NCI-H510A treated with DMSO at 0.1 percent for 48 hours (cell line): ENCODE measurements around the gene VEZT.
"Not testable (repeated sequence)": the region's sequence is repeated elsewhere in the genome, so short reads cannot be mapped to it uniquely, and the experiment has no call there.

Source experiments
- DNase-seq: peaks from one replicate; lab custom pipeline; 2025; lab: John Stamatoyannopoulos, UW

VEZT gene, protein sequence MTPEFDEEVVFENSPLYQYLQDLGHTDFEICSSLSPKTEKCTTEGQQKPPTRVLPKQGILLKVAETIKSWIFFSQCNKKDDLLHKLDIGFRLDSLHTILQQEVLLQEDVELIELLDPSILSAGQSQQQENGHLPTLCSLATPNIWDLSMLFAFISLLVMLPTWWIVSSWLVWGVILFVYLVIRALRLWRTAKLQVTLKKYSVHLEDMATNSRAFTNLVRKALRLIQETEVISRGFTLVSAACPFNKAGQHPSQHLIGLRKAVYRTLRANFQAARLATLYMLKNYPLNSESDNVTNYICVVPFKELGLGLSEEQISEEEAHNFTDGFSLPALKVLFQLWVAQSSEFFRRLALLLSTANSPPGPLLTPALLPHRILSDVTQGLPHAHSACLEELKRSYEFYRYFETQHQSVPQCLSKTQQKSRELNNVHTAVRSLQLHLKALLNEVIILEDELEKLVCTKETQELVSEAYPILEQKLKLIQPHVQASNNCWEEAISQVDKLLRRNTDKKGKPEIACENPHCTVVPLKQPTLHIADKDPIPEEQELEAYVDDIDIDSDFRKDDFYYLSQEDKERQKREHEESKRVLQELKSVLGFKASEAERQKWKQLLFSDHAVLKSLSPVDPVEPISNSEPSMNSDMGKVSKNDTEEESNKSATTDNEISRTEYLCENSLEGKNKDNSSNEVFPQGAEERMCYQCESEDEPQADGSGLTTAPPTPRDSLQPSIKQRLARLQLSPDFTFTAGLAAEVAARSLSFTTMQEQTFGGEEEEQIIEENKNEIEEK

DNA sequence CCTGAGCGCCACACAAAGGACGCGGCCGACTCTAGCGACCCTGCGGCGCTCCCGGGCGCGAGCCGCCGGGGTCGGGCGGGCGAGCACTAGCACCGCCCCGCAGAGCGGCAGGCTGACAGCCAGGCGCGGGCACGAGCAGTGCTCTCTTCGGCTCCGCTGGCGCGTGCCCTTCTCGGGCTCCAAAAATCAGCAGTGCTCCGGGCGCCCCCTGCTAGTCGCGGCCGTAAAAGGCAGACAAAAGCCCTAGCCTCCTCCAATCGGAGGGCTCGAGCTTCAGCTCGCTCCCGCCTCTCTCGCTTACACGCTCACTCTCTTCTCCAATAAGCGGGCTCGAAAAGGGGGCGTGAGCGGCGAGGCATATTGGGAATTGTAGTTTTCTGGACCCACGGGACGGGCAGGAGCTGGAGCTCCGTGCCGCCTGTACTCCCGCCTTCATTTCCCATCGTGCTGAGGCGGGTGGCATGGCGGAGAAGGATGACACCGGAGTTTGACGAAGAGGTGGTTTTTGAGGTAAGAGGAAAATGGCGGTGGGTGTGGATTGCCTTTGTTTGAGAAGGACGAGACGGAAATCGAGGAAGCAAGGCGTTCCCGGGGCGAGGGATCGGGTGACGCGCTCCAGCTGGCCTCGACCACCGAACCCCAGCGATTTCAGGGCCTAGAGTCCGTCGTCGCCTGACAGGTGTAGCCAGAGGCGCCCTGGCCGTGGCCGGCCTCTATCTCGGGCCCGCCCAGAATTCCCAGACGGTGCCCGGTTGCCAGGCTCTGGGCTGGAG is at the start of gene VEZT, which contains the start of gene FGD6:
TSS of gene VEZT (plus strand) at position 431 of the 773 bp plus-strand sequence. CDS start at position 475, 44 bp downstream.
TSS of gene FGD6 (minus strand) at position 91 of the 773 bp plus-strand sequence. CDS start 227 bp downstream, outside the sequence.
- peak; percentile 98 for DNase-seq

DNA sequence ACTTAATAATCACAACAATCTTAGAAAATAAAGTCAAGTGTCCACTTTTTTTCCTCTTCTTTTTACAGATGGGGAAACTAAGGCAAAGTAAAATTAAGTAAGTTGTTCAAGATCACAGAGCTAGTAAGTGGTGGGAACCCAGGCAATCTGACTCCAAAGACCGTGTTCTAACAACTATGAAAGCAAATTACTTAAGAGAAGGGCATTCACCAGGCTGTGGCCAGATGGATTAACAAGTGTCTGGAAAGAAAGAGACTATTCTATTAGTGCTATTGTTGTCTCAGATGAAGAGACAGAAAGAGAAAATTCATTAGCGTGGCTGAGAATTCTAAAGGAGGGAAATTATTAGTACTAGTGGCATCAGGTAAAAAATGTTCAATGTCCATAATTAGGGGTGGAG is 48.9 kb upstream of the VEZT start:
- no peak for DNase-seq

DNA sequence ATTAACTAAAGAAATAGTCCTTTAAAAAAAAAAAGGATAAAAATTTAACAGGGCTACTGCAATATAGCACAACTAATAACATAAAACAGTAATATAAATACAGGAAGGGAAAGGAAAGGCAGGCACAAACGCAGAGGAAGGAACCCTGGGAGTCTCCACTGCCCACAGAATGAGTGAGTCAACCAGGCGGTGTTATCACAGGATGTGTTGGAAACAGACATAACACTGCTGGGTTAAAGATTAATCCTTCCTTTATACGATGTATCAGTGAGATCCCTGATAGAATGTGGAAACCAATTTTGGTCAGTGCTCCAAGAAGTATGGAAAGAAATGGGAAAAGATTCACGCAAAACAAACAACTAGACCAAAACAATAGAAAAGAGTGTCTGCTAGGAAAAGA is 48.2 kb upstream of the VEZT start:
- DNase-seq, result no peak

DNA sequence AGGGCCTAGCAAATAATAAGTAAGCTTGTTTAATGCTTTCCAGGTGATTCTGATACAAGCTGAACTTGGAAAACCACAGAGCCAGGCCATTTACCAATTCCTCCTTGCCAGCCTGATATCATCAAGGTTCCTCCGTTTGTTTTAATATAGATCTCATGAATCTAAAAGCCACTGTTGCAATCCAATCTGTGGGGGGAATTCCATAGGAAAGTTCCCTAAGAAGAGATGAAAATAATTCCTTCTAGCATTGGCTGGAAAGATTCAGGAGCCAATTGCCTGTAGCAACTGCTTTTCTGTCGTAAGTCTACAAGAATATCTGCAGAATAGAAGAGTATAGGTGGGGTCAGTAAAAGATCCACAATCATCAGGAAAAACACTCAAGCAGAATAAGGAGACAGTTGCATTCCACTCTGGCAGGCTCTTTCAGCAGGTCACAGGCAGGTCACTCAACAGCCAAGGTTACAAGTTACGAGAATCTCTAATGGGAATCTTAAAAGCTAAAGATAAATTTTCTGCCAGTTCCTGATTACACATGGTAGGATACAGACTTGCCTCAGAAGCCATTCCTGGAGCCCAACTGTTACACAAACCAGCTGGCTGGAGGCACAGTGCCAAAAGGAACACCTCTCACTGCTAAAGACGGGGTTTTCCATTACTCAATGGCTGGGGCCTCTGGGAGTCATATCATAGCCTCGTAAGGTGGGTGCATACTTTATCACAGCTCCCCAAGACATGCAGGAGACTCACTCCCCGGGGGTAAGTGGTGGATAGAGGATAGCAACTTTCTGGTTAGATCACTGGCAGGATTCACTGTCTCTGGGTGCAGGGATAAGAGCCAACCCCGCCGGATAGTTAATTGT is 44.0 kb upstream of the VEZT start:
- DNase-seq, result no peak

DNA sequence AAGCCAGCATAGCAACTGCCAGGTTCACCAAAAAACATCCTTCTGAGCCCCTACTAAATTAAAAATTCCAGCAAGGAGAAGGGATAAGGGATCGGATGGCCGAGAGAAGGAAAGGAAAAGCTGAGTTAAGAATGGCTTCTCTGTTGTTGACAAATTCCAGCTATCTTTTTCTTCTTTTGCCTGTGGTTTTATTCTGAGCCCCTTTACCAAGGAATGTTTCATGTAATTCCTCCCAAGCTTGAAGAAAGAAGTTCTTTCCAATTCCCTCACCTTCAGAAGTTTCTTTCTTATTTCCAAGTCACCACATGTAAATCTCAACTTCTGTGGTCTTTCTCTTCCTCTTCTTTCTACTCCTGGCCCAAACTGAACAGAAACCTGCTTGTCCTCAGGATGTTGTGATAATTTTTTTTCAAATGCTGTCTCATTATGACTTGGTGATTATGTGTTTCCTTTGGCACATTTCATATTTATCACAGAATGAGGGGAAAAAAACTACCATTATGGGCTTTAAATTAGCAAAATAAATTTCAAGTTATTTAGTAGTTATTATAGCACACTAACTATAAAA is 40.3 kb upstream of the VEZT start:
- no peak for DNase-seq

DNA sequence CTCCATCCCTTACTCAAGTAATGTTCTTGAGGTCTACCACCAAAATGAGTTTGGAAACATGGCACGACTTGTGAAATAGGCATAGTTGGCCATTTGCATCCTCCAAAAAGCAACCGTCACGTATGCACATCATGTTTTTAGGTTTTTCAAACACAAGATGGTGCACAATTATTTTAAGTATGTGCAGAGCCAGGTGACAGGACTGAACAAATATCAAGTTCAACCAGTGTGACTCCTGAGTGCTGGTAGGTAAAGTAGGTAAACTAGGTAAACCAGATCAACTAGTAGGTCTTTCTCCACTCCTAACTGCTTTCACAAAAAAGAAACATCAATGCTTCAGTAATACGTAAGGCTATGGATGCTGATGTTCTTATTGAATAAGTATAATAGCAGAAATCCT is 39.5 kb upstream of the VEZT start:
- no peak for DNase-seq

DNA sequence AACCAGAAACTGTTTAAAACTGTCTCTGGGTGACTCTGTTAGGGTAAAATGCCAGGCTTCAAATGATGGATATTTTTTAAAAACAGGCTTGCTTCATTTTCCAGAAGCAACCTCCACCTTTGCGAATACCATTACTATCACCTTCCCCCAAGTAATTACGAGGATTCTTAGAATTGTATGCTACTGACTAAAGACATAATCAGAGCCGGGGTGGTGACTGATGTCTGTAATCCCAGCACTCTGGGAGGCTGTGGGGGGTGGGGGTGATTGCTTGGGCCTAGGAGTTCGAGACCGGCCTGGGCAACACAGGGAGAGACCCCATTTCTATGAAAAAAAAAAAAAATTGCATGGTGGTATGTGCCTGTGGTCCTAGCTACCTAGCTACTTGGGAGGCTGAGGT is 38.6 kb upstream of the VEZT start:
- no peak for DNase-seq

DNA sequence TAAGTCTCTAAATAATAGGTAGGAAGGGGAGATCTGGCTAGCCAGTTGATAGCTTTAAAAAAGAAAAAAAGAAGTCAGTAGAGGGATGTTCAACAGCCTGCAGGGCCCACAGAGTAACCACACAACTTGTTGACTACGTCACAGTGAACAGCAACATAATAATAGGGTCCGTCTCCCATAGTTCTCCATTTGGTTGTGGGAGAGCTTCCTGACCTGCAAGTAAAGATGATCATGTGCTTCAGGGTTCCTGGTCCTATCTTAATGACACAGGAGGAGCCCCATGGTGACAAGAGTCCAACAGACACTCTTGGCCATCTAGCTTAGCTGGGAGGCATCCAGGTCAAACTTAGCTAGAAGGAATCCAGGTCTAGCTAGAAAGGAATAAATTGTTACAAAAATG is 36.5 kb upstream of the VEZT start:
- no peak for DNase-seq

DNA sequence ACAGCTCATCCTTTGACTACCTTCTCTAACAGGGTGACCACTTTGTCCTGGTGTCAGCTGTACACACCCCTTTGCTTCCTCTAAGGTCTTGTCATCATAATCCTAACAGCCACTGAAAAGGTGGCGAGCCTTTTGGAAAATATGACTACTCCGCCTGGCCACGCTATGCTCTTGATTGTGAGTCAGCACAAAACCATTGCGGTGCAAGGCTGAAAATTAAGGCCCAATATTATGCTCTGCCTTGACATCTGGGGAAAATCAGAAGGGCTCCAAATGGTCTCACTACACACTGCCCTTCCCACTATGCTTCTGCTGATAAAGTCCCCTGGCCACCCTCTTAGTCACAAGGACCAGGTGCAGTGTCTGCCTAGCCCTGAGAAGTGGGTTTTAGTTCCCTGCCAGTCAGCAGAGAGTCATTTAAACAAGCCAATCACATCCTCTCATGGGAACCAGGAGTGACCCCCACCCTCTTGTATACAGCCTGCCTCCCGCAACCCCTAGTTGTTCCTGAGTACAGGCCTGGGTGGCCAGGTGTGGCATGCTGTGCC is 34.7 kb upstream of the VEZT start:
- DNase-seq, result no peak

DNA sequence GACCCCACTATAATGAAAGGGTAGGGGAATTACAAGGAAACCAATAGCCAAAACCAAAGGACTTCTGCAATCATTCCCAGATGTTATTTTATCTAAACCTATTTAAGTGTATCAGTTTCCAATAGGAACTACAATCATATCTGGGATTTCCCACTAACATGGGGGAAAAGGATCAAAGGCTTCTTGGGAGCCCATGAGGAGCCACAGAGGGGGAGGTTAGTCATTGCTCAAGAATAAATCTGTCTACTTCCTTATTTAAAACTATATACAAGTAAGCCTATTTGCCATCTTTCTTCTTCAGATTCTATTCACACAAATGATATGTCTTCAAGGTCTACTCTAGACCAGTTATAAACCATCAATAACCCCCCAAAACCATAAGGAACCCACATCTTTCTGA is 33.5 kb upstream of the VEZT start:
- DNase-seq, result no peak

DNA sequence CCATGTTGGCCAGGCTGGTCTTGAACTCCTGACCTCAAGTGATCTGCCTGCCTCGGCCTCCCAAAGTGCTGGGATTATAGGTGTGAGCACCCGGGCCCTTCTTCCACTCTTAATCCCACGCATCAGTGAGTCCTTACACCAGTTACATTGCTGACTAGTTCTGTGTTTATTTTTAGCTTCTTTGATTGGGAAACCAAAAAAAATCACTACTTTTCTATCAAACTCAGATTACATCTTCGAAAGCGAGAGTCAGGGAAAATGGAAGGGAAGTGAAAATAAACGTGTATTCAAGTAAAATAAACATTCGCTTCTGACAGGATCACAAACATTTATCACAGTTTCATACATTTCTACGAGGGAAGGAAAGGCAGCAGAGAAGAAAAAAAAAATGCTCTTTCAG is 32.5 kb upstream of the VEZT start:
- no peak for DNase-seq

DNA sequence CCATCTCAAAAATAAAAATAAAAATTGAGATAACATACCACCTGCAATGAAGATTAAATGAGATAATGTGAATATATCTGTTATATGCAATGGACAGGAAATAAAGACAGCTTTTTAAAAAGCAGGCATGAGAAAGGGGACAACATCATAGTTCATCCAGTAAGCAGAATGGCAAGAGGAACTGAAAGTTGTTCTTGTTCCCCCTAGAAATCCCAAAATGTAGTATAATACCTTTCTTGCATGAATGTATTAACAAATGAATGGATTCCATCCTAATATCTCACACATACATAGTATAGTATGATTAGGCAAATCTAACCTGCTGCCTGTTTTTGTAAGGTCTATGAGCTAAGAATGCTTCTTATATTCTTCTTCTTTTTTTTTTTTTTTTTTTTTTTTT is 31.8 kb upstream of the VEZT start:
- DNase-seq, result no peak

DNA sequence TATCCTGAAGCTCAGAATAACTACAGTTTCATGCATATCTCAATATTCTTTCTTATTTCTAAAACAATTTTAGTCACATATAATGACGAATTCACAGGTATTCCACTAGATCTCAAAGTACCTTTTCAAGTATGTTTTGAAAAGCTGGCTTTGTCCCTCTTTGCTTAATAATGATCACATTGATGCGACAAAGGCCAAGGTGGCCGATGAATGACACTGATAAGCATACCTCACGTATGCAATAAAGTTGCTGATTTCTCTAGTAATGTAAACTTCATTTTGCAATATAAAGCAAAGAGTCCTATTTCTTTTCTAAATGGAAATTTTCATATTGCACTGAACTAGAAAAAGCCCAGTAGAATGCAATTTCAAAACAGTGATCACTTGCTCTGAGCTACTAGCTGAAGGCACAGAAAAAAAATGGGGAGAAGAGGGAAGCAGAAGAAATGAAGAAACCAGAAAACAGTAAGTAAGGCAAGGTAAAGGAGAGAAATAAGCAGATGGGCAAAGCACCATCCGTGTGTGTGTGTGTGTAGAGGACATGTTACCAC is 29.7 kb upstream of the VEZT start:
- no peak for DNase-seq

DNA sequence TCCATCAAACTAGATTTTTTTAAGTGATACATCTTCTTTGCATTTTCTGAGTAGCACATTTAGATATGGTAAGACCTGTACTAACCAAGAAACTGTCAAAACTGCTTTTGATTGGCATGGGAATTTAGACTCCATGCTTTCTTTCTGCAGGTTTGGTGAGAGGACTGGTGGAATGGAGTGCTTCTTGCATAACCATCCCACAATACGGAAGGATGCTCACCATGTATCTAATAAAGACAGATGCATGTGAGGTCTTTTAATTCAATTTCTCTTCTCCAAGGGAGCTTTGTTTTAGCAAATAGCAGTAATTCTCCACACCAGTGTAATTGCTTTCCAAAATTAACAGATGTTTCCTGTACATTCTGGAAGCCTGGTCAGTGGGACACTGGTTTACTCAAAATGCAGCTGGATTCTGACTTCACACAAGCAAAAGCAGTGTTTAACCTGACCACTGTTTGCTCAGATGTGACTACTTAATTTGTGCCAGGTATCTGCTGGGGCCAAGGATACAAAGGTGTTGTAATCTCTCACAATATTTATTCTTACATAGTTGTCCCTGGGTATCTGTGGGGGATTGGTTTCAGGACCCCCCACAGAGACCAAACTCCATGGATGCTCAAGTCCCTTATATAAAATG is 26.4 kb upstream of the VEZT start:
- no peak for DNase-seq

DNA sequence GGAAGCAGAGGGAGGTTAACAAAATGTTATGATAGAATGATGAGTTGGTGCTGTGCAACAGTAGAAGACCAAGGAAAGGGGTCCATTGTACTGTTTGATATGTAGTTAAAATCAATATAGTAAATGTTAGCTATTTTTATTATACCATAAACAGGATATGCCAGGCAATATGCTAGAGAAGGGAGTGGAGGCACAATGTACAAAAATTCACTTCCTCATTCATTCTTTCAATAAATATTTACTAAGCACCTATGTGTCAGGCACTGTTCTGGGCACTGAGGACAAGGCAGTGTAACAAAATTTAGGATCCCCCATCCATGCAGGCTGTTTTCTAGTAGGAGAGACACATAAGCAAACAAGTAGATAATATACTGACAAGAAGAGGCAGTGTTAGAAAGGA is 25.3 kb upstream of the VEZT start:
- DNase-seq, result no peak

DNA sequence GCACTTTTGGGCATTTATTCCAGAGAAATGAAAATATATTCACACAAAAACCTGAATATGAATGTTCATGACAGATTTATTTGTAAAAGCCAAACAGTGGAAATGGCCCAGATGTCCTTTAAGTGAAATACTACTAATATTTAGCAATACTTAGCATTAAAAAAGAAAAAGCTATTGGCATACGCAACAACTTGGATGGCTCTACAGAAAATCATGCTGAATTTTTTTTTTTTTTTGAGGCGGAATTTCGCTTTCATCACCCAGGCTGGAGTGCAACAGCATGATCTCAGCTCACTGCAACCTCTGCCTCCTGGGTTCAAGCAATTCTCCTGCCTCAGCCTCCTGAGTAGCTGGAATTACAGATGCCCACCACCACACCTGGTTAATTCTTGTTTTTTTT is 24.5 kb upstream of the VEZT start:
- no peak for DNase-seq

DNA sequence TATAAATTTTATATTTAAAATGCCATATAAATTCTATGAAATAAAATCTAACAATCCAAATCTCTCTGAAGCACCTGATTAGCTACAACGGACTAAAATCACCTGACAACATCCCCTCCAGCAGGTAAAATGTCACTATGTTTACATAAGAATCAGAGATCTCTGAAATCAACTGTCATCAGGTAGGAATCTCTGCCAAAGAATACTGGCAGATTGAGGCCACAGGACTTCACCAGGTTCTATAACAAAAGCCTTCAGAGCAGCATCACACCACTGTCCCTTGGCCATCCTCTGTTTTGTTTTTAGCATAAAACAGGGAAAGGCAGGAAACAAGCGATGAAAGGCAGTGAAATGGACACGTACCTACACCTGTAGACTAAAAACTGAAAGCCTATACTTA is 22.5 kb upstream of the VEZT start:
- no peak for DNase-seq

DNA sequence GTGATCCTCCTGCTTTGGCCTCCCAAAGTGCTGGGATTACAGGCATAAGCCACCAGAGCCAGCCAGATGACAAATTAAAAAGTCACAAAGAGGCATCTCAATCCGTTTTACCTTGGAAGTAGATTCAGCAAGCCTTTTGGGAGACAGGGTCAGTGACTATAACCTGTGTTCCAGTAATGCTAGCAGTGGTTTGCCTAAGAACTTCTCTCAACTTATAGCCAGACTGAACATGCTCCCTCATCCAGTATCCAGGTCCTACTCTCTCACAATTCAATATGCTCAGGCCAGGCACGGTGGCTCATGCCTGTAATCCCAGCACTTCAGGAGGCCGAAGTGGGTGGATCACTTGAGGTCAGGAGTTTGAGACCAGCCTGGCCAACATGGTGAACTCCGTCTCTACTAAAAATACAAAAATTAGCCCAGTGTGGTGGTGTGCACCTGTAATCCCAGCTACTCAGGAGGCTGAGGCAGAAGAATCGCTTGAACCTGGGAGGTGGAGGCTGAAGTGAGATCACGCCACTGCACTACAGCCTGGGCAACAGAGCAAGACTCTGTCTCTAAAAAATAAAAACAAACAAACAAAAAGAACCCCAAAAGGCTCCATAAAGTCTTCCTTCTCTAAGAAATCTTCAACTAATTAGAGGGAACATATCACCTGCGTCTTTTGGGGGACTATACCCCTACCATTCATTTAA is 20.6 kb upstream of the VEZT start:
- DNase-seq, result not testable (repeated sequence)

DNA sequence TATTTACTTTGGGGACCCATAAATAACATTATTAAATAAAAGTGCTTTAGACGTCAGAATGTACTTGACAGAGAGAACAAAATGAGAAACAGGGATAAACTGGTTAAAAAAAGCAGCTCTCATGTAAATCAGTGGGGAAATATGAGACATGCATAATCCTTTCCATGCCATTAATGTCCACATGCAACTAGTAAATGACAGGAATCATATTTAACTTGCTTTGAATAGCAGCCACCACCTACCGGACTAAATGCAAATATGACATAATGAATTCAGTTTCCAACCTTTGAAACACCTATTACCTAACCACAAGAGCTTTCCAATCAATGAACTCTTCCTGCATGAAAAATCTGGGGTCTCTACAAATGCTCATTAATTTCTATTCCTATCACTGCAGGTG is 20.0 kb upstream of the VEZT start:
- DNase-seq, result no peak

DNA sequence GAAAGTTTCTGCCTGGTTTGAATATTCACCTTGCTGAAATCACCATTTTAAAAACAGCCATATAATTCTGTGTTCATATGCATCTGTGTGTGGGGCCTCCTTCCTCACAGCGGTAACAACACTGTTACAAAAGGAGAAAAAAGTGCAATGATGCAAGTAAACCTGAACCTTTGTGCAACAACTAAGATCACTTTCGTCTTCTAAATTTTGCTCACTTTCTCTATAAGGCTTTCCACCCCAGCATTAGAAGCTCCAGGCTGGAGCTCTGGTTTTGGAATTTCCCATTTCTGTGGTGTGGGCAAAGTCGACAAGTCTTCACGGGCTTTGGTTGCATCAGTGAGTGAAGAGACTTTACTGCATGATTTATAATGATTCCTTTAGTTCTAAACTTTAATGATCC is 18.7 kb upstream of the VEZT start:
- DNase-seq, result no peak
